Suprapubic skin (tissue), 3 donors: ENCODE measurements around the gene LRRC4C.

Experiments used
- EP300 ChIP-seq: sonication (generic); formaldehyde crosslinking; IDR thresholded peaks from one replicate; pipeline ENCODE4 v1.6.1; 2017; ENCODE audit warnings: antibody characterized with exemption
- POLR2A ChIP-seq, 2 donors: fragments of 450-650 bp; IDR thresholded peaks; one replicate each; pipeline ENCODE4 v1.6.1; 2017; ENCODE audit warnings: antibody characterized with exemption in 2 of 2, mild to moderate bottlenecking in 2 of 2, moderate library complexity in 2 of 2
- TF ChIP-seq, protein P1 (sequence below), 2 donors: fragments of 200-600 bp in 1 of 2; fragments of 450-650 bp in 1 of 2; sonication (generic) in 1 of 2; IDR thresholded peaks; one replicate each; pipeline ENCODE4 v1.5.1; 2016 to 2019; ENCODE audit warnings: antibody characterized with exemption in 2 of 2, mild to moderate bottlenecking in 1 of 2, moderate library complexity in 1 of 2

DNA sequence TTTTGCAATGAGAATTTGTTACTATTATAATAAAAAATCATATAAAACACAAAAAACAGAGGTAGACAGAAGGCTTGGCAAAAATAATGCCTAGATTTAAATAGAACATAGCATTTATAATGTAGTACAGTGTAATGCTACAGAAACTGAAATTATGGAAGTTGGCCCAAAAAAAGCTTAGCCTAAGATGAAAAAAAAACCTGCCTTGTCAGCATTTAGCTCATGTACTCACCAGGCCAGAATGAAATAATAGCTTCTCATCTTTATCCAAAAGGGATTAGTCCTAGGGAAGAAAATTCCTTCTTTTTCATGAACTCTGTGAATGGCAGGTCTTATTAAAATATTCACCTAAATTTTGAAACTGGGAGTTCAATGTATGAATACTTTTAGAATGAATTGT lies 951.1 kb downstream of the LRRC4C start:
- TF ChIP-seq, protein P1, sequence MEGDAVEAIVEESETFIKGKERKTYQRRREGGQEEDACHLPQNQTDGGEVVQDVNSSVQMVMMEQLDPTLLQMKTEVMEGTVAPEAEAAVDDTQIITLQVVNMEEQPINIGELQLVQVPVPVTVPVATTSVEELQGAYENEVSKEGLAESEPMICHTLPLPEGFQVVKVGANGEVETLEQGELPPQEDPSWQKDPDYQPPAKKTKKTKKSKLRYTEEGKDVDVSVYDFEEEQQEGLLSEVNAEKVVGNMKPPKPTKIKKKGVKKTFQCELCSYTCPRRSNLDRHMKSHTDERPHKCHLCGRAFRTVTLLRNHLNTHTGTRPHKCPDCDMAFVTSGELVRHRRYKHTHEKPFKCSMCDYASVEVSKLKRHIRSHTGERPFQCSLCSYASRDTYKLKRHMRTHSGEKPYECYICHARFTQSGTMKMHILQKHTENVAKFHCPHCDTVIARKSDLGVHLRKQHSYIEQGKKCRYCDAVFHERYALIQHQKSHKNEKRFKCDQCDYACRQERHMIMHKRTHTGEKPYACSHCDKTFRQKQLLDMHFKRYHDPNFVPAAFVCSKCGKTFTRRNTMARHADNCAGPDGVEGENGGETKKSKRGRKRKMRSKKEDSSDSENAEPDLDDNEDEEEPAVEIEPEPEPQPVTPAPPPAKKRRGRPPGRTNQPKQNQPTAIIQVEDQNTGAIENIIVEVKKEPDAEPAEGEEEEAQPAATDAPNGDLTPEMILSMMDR (IDR thresholded peaks at IDR 0.05) = no peak
- no peak for TF ChIP-seq EP300
- TF ChIP-seq POLR2A (IDR thresholded peaks at IDR 0.05) = no peak
